Measurements from ENCODE around the gene EIF2S2.
"Not testable (repeated sequence)": the region's sequence is repeated elsewhere in the genome, so short reads cannot be mapped to it uniquely, and the experiment has no call there.

EIF2S2 gene, protein sequence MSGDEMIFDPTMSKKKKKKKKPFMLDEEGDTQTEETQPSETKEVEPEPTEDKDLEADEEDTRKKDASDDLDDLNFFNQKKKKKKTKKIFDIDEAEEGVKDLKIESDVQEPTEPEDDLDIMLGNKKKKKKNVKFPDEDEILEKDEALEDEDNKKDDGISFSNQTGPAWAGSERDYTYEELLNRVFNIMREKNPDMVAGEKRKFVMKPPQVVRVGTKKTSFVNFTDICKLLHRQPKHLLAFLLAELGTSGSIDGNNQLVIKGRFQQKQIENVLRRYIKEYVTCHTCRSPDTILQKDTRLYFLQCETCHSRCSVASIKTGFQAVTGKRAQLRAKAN

DNA sequence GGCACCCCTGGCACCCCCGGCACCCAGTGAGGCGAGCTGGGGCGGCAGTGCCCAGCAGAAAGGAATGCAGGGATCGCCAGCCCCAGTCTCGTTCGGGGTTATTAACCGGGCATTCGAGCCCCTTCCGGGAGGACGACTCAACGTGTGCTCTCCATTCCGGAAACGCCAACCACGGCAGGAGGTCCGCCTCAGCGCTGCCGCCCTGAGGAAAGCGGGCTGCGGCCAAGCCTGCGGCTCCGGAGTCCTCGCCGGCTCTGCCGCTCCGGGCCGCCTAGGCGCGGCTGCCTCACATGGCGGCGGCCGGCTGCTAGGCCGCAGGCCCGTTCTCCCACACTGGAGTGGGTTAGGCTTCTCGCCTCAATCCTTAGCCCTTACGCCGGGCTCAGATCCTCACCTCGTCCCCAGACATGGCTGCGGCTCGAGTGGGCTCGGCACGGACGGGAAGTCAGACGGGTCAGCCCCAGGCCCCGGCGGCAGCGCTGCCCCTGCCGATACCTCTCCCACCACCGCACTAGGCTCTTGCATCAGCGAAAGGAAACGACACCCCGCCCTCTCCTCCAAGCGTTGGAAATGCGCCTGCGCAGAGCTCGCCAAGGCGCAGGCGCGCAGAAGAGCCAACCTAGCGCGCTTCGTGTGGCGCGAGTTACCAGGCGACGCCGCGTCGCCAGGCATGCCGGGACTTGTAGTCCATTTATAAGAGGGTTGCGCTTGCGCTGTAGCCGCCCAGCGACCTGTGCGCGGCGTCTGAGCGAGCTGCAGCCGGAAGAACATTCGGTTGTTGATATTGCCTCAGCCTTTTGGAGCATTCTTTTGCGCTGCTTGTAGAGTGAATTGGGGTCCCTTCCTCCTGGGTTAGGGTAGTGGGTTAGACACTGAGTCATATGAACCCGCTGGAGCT, at the start of gene EIF2S2:
Gene EIF2S2, minus strand, starts transcription at position 542 of the 898 bp plus-strand sequence. Its CDS starts 133 bp downstream, at position 409.
- peak; percentile 38 for FAIRE-seq

DNA sequence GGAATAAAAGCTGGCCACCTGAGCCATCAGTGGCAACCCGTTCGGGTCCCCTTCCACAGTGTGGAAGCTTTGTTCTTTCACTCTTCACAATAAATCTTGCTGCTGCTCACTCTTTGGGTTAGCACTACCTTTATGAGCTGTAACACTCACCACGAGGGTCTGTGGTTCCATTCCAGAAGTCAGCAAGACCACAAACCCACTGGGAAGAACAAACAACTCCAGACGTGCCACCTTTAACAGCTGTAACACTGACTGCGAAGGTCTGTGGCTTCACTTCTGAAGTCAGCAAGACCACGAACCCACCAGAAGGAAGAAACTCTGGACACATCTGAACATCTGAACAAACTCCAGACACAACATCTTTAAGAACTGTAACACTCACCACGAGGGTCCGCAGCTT, 45.7 kb upstream of the EIF2S2 start:
- not testable (repeated sequence) for FAIRE-seq

DNA sequence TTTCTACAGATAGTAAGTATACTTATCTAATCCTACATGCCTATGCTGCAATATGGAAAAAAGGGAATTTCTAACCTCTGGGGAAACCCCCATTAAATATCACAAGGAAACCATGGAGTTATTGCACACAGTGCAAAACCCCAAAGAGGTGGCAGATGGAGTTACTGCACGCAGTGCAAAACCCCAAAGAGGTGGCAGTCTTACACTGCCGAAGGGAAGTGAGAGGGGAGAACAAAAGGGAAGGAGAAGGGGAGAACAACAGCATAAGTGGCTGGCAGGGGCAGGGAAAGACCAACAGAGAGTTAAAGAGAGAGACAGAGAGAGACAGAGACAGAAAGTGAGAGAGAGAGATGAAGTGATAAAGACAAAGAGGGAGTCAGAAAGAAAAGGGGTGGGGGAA, 43.8 kb upstream of the EIF2S2 start:
- no peak for FAIRE-seq

DNA sequence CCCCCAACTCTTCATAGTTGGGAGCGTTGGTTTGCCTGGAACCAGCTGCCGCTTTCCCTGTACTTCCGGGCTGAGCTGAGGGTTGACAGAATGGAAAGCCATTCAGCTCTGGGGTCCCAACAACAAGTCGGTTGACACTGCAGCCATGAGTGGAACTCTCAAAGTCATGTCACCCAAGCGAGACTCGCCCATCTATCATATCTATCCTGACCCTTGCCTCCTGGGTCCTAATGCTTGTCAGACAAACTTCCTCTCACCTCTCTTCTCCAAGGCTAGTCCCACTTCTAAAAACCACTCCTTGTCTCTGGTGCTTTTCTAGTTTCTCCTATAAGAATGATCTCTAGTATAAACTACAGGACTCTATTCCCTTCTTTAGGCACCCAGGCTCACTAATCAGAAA, 41.1 kb upstream of the EIF2S2 start:
- not testable (repeated sequence) for FAIRE-seq

DNA sequence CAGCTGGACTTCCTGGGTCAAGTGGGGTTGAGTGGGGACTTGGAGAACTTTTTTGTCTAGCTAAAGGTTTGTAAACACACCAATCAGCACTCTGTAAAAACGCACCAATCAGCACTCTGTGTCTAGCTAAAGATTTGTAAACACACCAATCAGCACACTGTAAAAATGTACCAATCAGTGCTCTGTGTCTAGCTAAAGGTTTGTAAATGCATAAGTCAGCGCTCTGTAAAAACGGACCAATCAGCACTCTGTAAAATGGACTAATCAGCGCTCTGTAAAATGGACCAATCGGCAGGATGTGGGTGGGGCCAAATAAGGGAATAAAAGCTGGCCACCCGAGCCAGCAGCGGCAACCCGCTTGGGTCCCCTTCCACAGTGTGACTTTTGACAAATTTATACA, 40.0 kb upstream of the EIF2S2 start:
- not testable (repeated sequence) for FAIRE-seq

DNA sequence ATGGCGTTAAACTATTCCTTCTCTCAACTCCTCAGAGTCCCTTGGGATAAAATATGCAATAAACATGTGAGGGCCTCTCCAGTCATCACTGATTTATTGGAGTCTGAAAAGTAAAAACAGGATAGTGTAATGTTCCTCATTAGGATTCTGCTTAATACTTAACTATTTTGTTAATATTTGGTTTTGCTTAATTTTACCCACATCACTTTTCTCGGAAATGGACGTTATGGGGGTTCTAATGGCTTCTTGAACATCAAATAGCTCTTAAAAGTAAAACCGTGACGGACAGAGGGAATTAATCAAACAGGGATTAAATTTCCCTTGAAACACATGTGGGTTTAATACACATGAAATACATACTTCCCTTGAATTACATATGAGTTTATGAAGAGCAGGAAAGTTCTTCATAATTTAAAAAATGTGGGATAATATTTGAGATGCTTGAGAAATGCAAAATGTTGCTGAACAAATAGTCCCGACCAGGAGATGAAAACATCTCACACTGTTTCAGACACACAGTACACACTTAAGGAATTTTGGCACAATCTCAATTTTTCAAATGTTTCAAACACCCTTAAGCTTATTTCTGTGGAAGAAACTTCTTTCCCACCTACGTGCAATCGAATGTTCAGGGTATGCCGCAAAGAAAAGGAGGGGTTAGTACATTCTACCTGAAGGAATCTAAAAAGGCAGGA, 38.4 kb upstream of the EIF2S2 start:
- no peak for FAIRE-seq

DNA sequence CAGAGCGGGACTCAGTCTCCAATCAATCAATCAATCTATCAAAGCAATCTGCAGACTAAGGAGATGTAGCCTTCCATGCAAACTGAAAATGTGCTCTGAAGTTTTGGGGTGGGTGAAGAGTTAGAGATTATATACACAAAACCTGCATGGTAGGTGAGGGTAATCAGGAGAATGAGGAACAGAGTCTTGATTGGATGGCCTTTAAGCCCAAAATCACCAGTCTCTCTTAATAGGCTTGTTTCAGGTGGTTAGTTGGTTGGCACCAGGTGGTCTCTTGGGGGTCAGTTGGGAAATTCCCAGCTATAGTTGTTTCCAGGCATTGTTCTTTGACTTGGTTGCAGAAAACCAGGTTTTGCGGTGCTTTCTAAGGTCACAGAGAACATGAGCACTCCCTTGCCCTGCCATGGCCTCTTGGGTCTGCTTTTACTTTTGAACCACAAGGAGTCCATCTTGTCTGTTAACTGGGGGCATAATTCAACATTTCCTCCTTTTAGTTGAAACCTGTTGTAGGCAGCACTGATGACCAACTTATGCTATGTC, 33.3 kb upstream of the EIF2S2 start:
- no peak for FAIRE-seq

DNA sequence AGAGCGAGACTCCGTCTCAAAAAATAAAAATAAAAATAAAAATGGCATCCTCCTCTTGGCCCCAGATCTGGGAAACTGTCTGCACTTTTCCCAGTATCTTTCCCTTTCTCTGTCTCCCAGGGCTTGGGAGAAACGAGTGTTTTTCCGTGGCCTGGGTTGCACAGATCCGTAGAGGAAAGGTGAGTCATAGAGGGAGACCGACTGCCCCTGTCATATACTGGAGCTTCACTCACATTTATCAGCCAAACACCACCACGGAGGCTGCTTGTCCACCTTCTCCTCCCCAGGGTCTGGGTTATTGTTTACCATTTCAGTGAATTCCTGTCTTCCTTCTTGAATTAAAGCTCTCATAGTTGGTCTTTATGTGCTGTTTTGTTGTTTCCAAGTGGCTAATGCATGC, 31.9 kb upstream of the EIF2S2 start:
- no peak for FAIRE-seq

DNA sequence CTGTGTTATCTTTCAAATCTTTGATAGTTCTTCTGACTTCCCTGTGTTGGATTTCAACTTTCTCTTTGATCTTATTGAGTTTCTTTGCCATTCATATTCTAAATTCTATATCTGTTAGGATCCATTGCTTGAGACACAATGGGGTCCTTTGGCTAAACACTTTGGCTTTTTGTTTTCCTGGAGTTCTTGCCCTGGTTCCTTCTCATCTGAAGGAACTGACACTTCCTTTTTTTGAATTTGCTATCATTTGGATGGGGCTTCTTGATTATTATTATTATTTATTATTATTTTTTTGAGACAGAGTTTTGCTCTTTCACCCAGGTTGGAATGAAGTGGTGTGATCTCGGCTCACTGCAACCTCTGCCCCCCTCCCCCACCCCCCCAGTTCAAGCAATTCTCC, 30.1 kb upstream of the EIF2S2 start:
- no peak for FAIRE-seq

DNA sequence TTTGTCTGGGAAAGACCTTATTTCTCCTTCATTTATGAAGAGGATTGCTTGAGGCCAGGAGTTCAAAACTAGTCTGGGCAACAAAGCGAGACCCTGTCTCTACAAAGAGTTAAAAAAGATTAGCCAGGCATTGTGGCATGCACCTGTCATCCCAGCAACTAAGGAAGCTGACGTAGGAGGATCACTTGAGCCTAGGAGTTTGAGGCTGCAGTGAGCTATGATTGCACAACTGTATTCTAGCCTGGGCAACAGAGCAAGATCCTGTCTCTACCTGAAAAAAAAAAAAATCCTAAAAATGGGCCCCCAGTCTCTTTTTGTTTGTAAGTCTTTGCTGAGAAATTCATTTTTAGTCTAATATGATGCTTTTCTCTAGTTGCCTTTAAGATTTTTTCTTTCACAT, 29.2 kb upstream of the EIF2S2 start:
- no peak for FAIRE-seq

DNA sequence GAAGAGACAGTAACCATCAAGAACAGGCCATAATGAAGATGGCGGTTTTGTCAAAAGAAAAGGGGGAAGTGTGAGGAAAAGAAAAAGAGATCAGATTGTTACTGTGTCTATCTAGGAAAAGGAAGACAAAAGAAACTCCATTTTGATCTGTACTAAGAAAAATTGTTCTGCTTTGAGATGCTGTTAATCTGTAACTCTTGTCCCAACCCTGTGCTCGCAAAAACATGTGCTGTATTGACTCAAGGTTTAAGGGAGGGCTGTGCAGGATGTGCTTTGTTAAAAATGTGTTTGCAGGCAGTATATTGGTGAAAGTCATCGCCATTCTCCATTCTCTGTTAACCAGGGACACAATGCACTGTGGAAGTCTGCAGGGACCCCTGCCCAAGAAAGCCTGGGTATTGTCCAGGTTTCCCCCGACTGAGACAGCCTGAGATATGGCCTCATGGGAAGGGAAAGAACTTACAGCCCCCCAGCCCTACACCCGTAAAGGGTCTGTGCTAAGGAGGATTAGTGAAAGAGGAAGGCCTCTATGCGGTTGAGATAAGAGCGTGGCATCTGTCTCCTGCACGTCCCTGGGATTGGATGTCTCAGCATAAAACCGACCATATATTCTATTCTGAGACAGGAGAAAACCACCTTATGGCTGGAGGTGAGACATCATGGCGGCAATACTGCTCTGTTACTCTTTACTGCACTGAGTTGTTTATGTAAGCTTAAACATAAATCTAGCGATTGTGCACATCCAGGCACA, 23.7 kb upstream of the EIF2S2 start:
- FAIRE-seq: not testable (repeated sequence)

DNA sequence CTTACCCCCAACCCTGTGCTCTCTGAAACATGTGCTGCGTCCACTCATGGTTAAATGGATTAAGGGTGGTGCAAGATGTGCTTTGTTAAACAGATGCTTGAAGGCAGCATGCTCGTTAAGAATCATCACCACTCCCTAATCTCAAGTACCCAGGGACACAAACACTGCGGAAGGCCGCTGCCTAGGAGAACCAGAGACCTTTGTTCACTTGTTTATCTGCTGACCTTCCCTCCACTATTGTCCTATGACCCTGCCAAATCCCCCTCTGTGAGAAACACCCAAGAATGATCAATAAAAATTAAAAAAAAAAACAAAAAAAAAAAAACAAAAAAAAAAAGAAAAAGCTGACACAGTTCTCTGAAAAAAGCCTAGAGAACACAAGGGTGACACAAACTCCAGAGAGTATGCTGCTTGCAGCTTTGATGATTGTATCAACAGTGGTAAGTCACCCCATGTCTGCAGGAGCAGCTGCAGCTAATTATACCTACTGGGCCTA, 21.4 kb upstream of the EIF2S2 start:
- not testable (repeated sequence) for FAIRE-seq

DNA sequence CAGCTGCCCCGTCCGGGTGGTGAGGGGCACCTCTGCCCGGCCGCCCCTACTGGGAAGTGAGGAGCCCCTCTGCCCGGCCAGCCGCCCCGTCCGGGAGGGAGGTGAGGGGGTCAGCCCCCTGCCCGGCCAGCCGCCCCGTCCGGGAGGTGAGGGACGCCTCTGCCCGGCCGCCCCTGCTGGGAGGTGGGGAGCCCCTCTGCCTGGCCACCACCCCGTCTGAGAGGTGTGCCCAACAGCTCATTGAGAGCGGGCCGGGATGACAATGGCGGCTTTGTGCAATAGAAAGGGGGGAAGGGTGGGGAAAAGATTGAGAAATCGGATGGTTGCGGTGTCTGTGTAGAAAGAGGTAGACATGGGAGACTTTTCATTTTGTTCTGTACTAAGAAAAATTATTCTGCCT, 20.9 kb upstream of the EIF2S2 start:
- FAIRE-seq: not testable (repeated sequence)

DNA sequence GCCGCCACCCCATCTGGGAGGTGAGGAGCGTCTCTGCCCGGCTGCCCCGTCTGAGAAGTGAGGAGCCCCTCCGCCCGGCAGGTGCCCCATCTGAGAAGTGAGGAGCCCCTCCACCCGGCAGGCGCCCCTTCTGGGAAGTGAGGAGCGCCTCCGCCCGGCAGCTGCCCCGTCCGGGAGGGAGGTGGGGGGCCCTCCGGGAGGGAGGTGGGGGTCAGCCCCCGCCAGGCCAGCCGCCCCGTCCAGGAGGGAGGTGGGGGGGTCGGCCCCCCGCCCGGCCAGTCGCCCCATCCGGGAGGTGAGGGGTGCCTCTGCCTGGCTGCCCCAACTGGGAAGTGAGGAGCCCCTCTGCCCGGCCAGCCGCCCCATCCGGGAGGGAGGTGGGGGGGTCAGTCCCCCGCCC, 20.4 kb upstream of the EIF2S2 start:
- FAIRE-seq: not testable (repeated sequence)

DNA sequence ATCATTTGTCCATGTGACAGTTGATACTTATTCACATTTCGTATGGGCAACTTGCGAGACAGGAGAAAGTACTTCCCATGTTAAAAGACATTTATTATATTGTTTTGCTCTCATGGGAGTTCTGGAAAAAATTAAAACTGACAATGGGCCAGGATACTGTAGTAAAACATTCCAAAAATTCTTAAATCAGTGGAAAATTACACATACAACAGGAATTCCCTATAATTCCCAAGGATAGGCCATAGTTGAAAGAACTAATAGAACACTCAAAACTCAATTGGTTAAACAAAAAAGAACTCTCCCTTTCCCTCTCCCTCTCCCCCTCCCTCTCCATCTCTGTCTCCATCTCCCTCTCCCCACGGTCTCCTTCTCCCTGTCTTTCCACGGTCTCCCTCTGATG, 19.4 kb upstream of the EIF2S2 start:
- no peak for FAIRE-seq

DNA sequence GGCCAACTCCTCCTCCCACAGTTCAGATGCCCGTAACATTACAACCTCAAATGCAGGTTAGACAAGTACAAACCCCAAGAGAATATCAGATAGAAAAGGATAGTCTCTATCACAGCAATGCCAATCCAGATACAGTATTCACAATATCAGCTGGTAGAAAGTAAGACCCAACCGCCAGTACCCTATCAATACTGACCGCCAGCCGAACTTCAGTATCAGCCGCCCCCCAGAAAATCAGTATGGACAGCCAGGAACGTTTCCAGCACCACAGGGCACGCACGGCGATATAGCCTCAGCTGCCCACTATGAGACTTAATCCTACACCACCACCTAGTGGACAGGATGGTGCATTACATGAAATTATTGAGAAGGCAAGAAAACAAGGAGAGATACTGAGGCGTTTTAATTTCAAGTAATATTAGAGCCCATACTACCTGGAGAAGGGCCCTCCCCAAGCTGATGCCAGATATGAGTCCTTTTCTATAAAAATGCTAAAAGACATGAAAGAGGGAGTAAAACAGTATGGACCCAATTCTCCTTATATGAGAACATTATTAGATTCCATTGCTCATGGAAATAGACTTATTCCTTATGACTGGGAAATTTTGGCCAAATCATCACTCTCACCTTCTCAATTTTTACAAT, 17.6 kb upstream of the EIF2S2 start:
- FAIRE-seq: peak; percentile 92

DNA sequence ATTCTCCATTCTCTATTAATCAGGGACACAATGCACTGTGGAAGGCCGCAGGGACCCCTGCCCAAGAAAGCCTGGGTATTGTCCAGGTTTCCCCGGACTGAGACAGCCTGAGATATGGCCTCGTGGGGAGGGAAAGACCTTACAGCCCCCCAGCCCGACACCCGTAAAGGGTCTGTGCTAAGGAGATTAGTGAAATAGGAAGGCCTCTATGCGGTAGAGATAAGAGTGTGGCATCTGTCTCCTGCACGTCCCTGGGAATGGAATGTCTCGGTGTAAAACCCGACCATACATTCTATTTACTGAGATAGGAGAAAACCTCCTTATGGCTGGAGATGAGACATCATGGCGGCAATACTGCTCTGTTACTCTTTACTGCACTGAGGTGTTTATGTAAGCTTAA, 15.7 kb upstream of the EIF2S2 start:
- FAIRE-seq: no peak

DNA sequence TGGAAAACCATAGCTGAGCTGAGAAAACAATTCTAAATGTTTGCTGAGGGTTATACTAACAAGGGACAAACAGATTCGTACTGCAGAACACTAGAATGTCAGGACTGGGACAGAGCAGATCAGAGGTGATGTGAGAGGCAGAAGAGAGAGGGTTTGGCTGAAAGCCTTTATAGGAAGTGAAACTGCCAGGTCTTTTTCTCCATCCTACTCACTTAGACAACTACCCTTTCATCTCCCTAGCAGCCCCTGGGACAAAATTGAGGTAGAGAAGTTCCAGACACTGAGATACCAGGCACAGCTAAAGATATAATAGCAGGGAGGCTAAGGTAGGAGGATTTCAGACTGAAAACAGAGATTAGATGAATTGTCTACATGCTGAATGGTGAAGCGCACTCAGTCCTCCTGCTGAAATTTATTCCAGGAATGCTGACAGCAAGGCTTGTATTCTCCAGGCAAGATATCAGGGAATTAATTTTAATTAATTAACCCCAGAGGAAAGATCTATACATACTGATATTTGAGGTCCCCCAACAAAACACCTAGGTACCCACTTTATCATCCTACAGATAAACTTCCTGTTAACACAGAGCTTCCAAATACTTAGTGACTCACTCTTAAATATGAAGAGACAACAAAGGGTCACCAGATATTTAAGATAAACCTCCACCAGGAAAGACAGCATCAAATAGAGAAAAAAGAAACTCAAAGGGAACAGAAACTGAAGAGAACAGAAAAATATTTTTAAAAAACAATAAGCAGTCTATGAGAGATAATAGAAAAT, 12.6 kb upstream of the EIF2S2 start:
- no peak for FAIRE-seq

DNA sequence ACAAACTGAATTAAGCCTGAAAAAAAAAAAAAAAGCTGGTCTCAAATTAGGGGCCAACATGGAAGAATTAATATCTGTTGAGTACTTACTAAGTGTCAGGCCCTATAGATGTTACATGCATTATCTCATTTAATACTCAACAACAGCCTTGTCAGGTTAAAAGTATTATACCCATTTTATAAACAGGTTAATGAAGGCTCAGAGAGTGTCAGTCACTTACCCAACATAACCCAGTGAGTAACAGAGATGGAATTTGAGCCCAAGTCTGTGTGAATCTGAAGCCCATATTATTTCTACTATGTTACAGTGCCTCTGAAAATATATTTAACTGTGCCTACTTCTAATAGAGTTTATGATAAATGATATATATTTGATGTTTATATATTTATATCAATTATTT, 11.3 kb upstream of the EIF2S2 start:
- FAIRE-seq: no peak

DNA sequence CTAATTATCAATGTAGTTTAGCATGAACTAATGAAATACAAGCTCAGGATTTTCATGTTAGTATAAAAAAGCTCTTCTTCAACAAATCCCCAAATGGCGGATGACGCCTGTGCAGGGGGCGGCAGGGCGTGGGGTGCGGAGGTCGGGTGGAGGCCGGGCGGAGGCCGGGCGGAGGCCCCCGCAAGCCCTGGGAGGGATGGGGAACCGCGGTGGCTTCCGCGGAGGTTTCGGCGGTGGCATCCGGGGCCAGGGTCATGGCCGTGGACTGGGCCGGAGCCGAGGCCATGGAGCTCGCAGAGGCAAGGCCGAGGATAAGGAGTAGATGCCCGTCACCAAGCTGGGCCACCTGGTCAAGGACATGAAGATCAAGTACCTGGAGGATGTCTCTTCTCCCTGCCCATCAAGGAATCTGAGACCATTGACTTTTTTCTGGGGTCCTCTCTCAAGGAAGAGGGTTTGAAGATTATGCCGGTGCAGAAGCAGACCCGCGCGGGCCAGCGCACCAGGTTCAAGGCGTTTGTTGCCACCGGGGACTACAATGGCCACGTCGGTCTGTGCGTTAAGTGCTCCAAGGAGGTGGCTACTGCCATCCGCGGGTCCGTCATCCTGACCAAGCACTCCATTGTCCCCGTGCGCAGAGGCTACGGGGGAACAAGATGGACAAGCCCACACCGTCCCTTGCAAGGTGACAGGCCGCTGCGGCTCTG, 10.4 kb upstream of the EIF2S2 start:
- no peak for FAIRE-seq
